Activated CD4-positive, alpha-beta T cell treated with anti-CD3 and anti-CD28 coated beads for 36 hours (primary cell): Measurements from ENCODE around the gene PCDH20. TPM values are rescaled to one million over a fixed set of nuclear protein-coding genes. Genes with fewer than 3 reads are reported as not detected.
"Not testable (repeated sequence)": the region's sequence is repeated elsewhere in the genome, so short reads cannot be mapped to it uniquely, and the experiment has no call there.

Source experiments
- ATAC-seq: fragments of 200-7000 bp; cut with Tn5 transposase; one replicate; pipeline ENCODE4 v1.10.0; 2021; ENCODE audit warnings: mild to moderate bottlenecking, moderate library complexity
- CTCF ChIA-PET: fragments of 350-600 bp; sonication (Branson Sonifier 250); formaldehyde crosslinking; loops from one replicate; lab custom pipeline; 2021; ENCODE audit warnings: antibody characterized with exemption; lab: Charles Lee
- POLR2A ChIA-PET: fragments of 350-600 bp; sonication (Branson Sonifier 250); formaldehyde crosslinking; loops from one replicate; lab custom pipeline; 2021; ENCODE audit warnings: antibody characterized with exemption, inconsistent platforms; lab: Charles Lee
- DNase-seq: peaks from one replicate; pipeline ENCODE4 v3.0.0-alpha.2; 2020
- H3K27ac Mint-ChIP-seq: one replicate; pipeline ENCODE4 v1.8.0; 2021; ENCODE audit warnings: mixed read lengths
- H3K27me3 Mint-ChIP-seq: one replicate; pipeline ENCODE4 v1.8.0; 2021; ENCODE audit warnings: mixed read lengths
- H3K36me3 Mint-ChIP-seq: one replicate; pipeline ENCODE4 v1.8.0; 2021; ENCODE audit warnings: low read depth, mixed read lengths
- H3K4me1 Mint-ChIP-seq: one replicate; pipeline ENCODE4 v1.8.0; 2021; ENCODE audit warnings: mixed read lengths
- H3K4me3 Mint-ChIP-seq: one replicate; pipeline ENCODE4 v1.8.0; 2021; ENCODE audit warnings: mild to moderate bottlenecking, moderate library complexity, mixed read lengths
- H3K9me3 Mint-ChIP-seq: one replicate; pipeline ENCODE4 v1.8.0; 2021; ENCODE audit warnings: low read depth, mixed read lengths
- intact Hi-C, 2 experiments: fragments of 100-400 bp; cut with DNase I in 1 of 2; cut with micrococcal nuclease in 1 of 2; formaldehyde crosslinking; loops; one replicate each; pipeline versions ENCODE4 v1.14.2 to v1.15.1; 2022 to 2024; cut with DNase I, micrococcal nuclease
- total RNA-seq, 2 experiments: library from RNA; stranded (reverse); gene quantifications; one replicate each; pipeline ENCODE4 v1.2.3, GENCODE V29; 2021

The PCDH20 gene
- total RNA-seq, 2 experiments from 2014 or later = not detected

- intact Hi-C loops = no loop called here
- Mint-ChIP-seq H3K9me3 (peaks cover 3% of the 10 kb centered on the region), H3K27me3 (peaks cover 13% of the 10 kb centered on the region), H3K4me3 (no peak overlapping the region), H3K36me3 (no peaks in the 10 kb centered on the region), H3K27ac (no peak overlapping the region), H3K4me1 (no peaks in the 10 kb centered on the region)
- no peak for DNase-seq
- ATAC-seq = no peak
- POLR2A ChIA-PET = no interaction called here
- CTCF ChIA-PET = no interaction called here
Measured at GRCh38 chr13:61408571-61408970, 7.1 kb downstream of the PCDH20 start.

GRCh38 chr13:61406275-61406674, 9.4 kb downstream of the PCDH20 start:
- POLR2A ChIA-PET = no interaction called here
- Mint-ChIP-seq H3K4me3 (no peak overlapping the region), H3K27me3 (peaks cover 2% of the 10 kb centered on the region), H3K4me1 (no peaks in the 10 kb centered on the region), H3K27ac (no peak overlapping the region), H3K9me3 (peaks cover 3% of the 10 kb centered on the region), H3K36me3 (no peaks in the 10 kb centered on the region)
- CTCF ChIA-PET = no interaction called here
- intact Hi-C loops = no loop called here
- ATAC-seq (no peak), DNase-seq (no peak)

DNA sequence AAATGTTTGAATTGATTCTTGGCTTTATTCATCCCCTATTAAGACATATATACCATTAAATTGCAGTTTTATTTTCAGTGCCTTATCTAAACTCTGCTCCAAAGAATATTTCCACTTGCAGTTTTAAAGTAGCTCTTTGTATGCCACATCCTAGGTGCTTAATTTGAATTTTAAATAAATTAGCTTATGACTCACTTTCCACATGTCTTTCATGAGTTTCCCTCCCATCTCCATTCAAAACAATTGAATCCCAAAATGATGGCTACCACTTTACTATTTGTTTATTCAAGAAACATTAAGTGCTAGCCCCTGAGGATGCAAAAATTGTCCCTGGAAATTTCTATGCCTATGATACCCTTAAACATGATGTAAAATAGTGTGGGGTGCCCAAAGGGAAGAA, 19.5 kb downstream of the PCDH20 start:
- no peak for ATAC-seq
- no peak overlapping the region for H3K27ac Mint-ChIP-seq
- no peak overlapping the region for H3K4me3 Mint-ChIP-seq
- H3K36me3 Mint-ChIP-seq = no peaks in the 10 kb centered on the region
- CTCF ChIA-PET = no interaction called here
- no peak for DNase-seq
- H3K9me3 Mint-ChIP-seq = peaks cover 16% of the 10 kb centered on the region
- intact Hi-C loops = no loop called here
- H3K27me3 Mint-ChIP-seq = no peaks in the 10 kb centered on the region
- POLR2A ChIA-PET = no interaction called here
- no peaks in the 10 kb centered on the region for H3K4me1 Mint-ChIP-seq

DNA sequence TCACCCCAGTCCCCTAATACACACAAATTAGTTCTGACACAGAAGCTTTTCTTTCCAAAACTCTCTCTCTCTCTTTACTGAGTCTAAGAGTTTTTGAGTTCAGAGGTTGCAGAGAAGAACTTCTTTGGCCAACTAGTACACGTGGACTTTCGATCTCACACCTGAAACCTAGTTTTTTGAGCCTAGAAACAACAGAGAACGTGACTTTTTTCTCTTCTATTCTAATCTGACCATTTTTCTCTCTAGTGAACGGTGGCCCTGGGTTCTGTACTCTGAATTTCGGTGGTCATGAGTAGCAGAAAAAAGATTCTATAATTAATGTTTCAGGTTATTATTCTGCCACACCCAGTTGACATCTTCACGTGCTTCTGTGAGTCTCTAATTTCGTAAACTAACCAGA, 24.2 kb downstream of the PCDH20 start:
- Mint-ChIP-seq H3K27ac (no peak overlapping the region), H3K36me3 (no peaks in the 10 kb centered on the region), H3K4me3 (no peak overlapping the region), H3K27me3 (no peaks in the 10 kb centered on the region), H3K4me1 (no peaks in the 10 kb centered on the region), H3K9me3 (peaks cover 11% of the 10 kb centered on the region)
- DNase-seq = no peak
- ChIA-PET CTCF (no interaction called here), POLR2A (no interaction called here)
- no peak for ATAC-seq
- intact Hi-C loops = no loop called here

DNA sequence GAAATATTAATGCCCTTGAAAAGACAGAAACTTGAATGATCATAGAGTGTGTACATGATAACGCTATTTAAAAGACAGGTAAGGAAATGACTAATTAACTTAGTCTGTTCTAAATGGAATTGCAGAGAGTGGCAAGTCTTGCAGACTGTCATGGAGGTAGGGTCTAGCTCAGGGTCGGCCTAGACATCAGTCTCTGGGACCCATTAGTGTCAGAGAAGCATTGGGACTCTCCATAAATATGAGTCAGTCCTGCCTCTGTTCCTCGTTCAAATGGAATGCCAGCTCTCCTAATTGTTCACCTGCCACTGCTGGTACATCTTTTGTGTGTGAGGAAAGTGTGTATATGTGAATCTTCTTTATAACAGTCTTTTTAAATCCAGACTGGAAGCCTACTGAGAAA, 28.0 kb downstream of the PCDH20 start:
- intact Hi-C loops = no loop called here
- Mint-ChIP-seq H3K4me1 (no peaks in the 10 kb centered on the region), H3K36me3 (no peaks in the 10 kb centered on the region), H3K27ac (no peak overlapping the region), H3K4me3 (no peak overlapping the region), H3K27me3 (no peaks in the 10 kb centered on the region), H3K9me3 (no peaks in the 10 kb centered on the region)
- DNase-seq (no peak), ATAC-seq (no peak)
- CTCF ChIA-PET = no interaction called here
- POLR2A ChIA-PET = no interaction called here

DNA sequence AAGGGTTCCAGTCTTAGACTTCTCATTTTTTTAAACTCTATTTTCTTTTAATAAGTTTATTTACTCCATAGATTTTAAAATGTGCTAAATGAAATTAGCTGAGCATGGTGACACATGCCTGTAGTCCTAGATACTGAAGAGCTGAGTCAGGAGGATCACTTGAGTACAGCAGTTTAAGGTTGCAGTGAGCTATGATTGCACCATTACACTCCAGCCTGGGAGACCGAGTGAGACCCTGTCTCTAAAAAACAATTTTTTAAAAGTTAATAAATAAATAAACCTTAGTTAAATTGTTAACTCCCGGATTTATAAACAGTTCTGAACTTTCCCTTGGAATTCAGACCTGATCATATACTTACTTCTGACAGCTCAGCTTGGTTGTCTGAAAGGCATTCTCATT, 32.5 kb downstream of the PCDH20 start:
- ChIA-PET CTCF (no interaction called here), POLR2A (no interaction called here)
- Mint-ChIP-seq H3K4me1 (no peaks in the 10 kb centered on the region), H3K27ac (no peak overlapping the region), H3K4me3 (no peak overlapping the region), H3K36me3 (no peaks in the 10 kb centered on the region), H3K27me3 (no peaks in the 10 kb centered on the region), H3K9me3 (no peaks in the 10 kb centered on the region)
- intact Hi-C loops = no loop called here
- ATAC-seq (no peak), DNase-seq (no peak)

- DNase-seq = no peak
- intact Hi-C loops = no loop called here
- H3K27me3 Mint-ChIP-seq = no peaks in the 10 kb centered on the region
- H3K9me3 Mint-ChIP-seq = peaks cover 9% of the 10 kb centered on the region
- CTCF ChIA-PET = no interaction called here
- H3K36me3 Mint-ChIP-seq = no peaks in the 10 kb centered on the region
- ATAC-seq = no peak
- no peaks in the 10 kb centered on the region for H3K4me1 Mint-ChIP-seq
- no peak overlapping the region for H3K4me3 Mint-ChIP-seq
- POLR2A ChIA-PET = no interaction called here
- H3K27ac Mint-ChIP-seq = no peak overlapping the region
Measured at GRCh38 chr13:61370520-61370919, 45.1 kb downstream of the PCDH20 start.

DNA sequence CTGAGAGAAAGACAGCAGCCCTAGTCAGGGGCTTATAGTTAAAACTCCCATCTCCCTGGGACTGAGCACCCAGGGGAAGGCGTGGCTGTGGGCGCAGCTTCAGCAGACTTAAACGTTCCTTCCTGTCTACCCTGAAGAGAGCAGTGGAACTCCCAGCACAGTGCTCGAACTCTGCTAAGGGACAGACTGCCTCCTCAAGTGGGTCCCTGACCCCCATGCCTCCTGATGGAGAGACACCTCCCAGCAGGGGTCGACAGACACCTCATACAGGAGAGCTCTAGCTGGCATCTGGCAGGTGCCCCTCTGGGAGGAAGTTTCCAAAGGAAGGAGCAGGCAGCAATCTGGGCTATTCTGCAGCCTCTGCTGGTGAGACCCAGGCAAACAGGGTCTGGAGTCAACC, 51.0 kb downstream of the PCDH20 start:
- CTCF ChIA-PET, DNase-seq, ATAC-seq, POLR2A ChIA-PET, H3K4me1 Mint-ChIP-seq, H3K27ac Mint-ChIP-seq, H3K27me3 Mint-ChIP-seq, H3K4me3 Mint-ChIP-seq, intact Hi-C loops, H3K9me3 Mint-ChIP-seq, H3K36me3 Mint-ChIP-seq: not testable (repeated sequence)

DNA sequence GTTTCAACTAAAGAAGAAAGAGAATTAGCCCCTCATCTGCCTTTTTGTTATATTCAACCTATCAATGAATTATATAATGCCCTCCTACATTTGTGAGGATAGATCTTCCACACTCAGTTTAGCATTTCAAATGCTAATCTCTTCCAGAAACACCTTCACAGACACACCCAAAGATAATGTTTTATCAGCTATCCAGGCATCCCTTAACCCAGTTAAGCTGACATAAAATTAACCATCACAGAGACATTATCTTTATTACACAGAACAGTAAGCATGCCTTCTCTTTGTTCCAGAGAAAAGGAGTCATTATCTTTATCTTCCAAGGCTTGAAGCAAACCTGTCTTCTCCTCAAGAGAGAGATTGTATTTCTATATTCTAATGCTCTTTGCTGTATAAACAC, 53.1 kb downstream of the PCDH20 start:
- ATAC-seq (no peak), DNase-seq (no peak)
- CTCF ChIA-PET = no interaction called here
- Mint-ChIP-seq H3K9me3 (peaks cover 3% of the 10 kb centered on the region), H3K4me3 (no peak overlapping the region), H3K4me1 (no peaks in the 10 kb centered on the region), H3K27ac (no peak overlapping the region), H3K27me3 (no peaks in the 10 kb centered on the region), H3K36me3 (no peaks in the 10 kb centered on the region)
- intact Hi-C loops = no loop called here
- POLR2A ChIA-PET = no interaction called here
